GM19193 (cell line): Measurements from ENCODE around the gene SARDH.

Experiments used
- POLR2A ChIP-seq: IDR thresholded peaks from 4 replicates; pipeline ENCODE4 v1.6.1; 2011; ENCODE audit not compliant: insufficient read depth, insufficient read length; ENCODE audit errors: extremely low read depth

The SARDH gene

DNA sequence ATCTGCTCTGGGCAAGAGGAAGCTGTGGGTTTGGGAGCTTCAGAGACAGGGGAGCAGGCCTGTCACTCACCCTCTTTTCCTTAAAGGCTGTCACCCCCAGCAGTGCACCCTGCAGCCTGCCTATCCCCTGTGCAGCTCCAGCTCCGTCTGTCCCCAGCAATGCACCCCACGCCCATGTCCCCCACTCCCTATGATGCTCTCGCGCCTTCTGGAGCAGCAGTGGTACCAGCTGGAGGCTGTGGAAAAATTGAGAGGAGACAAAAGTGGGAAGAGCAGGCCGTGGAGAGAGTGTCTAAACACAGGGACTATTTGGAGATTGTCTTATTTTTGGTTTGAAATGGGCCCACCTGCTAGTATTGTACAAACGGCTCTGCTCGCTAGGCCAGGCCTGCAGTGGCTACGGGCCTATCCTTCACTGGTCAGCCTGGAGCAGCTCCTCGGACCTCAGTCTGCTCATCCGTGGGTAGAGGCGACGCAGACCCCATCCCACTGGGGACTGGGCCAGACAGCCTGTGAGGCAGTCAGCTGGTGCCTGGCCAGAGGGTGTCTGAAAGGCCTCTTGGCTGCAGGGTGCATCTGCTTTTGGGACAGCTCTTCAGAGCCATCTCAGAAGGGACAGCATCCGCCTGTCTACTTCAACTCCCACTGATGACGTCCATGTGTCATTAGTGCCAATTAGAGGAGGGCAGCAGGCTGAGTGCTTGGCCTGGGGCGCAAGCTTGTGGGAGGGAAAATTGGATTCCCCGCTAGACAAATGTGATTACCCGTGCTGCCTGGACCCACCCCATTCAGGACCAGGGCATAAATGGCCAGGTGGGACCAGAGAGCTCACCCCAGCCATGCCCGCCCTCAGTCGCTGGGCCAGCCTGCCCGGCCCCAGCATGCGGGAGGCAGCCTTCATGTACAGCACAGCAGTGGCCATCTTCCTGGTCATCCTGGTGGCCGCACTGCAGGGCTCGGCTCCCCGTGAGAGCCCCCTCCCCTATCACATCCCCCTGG, 102.3 kb downstream of the SARDH start, which contains the start of gene DBH:
Gene DBH (plus strand): TSS at position 831 of the 999 bp plus-strand sequence. CDS start 9 bp downstream, at position 840.
- TF ChIP-seq POLR2A, result no peak

DNA sequence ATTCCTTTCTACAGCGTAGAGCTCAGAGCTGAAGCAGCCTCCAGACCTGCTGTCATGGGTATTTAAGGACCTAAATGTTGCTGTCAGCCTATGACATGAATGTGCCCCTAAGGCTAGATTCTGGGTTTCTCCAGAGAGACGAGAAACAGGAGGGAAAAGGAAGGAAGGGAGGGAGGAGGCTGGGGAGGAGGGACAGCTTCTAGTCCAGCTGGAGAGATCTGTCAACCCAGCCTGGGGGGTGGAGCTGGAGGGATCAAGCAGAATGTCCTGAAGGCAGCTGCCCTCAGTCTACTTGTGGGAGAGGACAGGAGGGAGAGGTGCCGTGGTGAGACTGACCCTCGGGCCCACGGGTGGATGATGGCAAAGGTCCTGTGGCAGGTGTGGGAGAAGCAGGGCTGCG, 103.1 kb downstream of the SARDH start:
- TF ChIP-seq POLR2A, result no peak

DNA sequence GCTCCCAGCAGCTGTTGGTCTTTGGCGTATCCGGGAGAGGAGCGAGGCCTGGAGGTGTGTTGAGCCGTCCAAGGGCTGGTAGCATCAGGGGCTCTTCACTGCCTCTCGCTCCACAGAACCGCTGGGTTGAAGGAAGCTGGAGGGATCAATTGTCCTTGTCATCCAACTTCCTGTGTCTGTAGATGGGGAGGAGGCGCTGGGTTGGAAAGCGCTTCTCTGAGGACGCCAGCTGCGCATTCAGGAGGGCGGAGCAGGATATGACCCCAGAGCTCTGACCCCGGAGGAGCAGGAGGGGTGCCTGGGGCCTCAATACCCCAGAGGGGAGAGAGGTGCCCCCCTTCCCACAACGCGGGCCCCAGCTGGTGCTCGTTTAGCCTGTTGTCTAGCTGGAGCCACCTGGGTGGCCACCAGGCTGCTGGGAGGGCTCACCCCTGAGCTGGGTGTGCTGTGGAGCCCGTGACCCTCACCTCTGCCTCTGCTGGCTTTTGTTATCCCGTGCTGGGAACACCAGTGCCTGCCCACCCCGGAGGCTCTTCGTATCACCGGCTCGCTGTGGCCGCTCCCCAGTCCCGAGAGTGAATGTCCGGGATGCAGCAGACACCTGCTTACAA, 104.0 kb downstream of the SARDH start:
- TF ChIP-seq POLR2A, result no peak

DNA sequence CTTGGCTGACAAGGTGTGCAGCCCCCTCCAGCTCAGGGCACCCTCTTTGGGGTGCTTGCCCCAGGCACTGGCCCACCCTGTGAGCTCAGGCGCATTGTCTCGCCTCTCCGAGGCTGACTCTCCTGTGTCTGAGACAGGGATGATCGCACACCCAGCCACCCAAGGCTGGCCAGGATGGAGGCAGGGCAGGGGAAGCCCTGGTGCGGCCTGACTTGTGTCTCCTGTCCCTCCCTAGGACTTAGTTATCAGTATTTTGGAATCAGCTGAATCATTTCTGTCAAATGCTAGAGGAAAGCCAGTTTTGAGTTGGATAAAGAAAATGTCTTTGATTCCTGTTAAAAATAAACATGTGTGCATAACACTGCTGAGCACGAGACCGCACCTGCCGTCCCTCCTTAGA, 104.5 kb downstream of the SARDH start:
- no peak for TF ChIP-seq POLR2A

DNA sequence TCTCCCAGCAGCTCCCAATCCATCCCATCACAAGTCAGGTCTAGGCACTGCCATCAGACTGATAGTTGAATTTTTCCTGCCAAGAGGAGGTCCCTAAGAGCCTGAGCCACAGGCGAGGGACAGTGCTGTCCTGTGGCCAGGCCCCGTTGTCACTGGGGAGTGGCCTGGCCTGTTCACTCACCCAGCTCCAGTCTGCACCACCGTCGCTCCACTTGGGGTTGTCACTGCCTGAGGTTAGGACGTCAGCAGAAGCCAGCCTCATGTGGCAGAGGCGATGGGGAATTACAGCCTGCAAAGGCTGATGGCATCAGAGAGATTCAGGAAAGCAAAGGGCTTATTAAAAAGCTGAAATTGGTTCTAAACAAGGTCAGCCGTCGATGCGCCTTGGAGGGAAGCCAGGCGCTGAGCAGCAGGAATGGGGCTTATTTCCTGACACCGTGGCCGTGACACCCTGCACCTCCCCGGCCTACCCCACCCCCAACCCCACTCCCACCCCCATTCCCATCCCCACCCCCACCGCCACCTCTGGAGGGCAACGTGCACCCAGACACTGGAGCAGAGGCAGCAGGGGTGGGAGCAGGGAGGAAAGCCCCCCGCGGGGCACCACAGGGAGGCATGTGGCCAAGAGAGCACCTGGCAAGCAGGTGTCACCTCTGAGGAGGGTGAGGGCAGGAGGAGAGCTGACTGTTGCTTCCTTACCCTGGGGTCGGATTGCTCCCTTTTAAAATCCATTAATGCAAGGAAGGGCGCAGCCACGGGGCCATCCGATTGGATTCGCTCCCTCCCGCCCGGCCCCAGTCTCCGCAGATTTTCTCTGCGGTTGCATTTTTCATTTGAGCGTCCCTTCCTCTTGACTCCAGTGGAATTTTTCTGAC, 105.1 kb downstream of the SARDH start:
- TF ChIP-seq POLR2A, result no peak

DNA sequence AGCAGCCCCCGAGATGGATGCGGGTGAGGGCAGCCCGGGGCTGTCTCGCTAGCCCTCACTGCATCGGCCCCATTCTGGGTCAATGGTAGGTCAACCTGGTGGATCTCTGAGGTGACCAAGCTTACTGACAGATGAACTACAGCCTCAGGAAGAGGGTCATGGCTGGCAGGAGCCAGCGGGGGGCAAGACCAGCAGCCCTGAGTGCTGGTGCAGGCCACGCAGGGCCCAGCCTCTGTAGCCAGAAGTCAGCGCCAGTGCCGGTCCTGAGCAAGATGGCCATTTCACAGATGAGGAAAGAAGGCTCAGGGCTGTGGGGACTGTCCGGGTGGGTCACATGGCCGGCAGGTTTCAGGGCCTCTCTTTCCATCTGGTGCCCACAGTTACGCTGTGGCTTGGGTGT, 107.0 kb downstream of the SARDH start:
- TF ChIP-seq POLR2A, result no peak

DNA sequence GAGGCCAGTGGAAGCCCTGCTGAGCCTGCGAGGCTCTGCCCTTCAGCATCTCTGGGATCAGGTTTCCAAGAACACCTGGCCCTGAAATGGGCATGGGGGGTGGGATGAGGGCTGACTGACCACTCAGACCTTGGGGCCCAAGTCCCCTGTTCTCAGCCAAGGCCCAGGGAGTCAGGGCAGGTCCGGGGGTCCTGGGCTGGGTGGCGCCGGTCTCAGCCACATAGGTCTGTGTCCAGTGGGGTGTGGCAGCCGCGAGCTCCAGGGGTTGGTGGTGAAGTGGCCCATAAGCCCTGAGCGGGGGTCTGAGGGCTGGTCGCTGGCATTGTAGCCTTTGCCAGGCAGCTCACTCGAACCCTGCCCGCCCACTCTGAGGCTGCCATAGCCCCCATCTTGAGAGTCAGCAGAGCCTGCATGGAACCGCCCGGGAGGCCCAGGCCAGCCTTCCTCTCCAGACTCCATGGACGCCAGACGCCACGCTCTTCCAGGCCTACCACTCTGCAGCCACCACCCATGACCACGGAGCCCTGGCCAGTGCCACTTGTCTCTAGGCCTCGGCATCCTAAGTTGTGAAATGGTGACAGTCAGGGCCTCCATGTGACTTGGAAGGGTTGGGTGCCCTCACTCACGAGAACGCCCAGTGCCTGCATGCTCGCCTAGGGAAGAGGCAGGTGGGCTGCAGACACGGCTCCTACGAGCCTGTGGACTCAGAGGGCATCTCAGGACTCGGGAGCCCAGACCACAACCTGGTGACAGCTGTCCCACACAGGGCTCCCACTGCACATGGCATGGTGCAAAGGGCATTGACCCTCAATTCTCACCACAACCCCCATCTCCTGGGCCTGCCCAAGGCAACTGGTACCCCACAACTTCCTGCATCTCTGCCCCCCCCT, 108.7 kb downstream of the SARDH start:
- TF ChIP-seq POLR2A, result no peak

DNA sequence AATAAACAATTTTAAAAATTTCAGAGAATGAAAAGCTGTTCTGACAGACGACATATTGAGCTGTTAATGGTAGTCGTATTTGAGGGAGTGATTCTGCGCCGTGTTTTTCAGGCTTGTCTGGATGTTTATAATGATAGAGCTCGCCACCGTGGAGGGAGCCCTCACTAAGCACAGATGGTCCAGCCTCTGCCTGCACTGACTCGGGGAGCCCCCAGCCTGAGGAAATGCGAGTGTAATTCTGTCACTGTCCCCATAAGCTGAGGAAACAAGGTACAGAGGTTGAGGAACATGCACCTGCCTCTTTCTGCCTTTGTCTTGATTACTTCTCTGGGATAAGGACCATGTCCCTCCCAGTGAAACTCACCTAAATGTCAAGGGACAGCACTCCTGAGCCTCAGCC, 109.4 kb downstream of the SARDH start:
- no peak for TF ChIP-seq POLR2A

DNA sequence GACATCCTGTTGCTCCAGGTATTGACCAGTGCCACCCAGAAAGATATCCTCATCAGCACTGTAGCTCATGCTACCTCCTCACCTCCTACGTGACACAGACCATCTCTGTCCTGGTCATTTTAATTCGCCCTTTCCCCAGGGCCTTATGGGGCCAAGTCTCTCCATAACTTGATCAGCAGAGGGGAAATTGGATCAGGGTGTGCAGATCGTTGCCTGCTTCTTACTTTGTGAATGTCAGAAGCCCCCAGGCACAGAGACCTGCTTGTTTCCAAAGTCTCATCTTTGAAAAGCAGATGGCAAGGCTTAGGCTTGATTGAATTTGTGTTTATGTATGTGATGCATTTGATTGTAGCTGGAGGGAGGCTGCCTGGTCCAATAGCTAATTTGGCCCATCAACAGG, 110.8 kb downstream of the SARDH start:
- no peak for TF ChIP-seq POLR2A

DNA sequence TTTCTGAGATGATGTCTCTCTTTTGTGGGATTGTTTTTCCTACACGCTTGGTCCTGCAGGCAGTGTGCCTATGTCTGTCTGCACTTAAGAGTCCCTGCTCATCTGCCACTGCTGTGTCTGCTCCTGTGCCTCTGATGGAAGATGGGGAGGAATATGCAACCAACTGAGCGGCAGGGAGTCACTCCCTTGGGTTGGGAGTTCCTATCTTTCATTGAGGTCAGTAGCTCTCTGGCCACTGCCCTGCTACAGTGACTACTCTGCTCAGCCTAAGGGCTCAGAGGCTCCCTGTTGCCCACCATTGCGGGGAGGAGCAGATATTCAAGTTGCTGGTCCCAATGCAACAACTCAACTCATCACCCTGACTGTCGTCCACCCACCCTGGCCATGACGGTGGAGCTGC, 115.6 kb downstream of the SARDH start:
- no peak for TF ChIP-seq POLR2A

DNA sequence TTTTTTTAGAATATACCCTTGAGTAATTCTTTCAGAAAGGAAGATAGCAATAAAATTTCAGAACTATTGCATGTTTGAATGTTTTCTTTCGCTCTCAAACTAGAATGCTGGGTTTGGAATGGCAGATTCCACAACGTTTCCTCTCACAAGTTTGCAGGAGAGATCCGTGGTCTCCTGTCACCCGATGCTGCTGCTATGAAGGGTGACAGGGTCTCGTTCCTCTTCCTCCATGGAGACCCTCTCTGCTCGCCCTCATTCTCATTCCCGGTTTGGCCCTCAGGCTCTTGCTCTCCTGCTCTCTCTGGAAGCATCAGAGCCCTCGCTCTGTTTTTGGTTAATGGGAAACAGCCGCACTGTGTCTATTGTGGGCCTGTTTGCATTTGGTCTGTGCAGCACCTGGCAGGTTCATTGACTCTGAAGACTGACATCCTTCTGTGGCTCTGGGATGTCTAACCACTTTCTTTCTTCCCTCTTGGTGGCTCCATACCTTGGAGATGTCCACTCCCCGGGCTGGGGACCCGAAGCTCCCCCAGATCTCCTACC, 116.4 kb downstream of the SARDH start:
- no peak for TF ChIP-seq POLR2A

DNA sequence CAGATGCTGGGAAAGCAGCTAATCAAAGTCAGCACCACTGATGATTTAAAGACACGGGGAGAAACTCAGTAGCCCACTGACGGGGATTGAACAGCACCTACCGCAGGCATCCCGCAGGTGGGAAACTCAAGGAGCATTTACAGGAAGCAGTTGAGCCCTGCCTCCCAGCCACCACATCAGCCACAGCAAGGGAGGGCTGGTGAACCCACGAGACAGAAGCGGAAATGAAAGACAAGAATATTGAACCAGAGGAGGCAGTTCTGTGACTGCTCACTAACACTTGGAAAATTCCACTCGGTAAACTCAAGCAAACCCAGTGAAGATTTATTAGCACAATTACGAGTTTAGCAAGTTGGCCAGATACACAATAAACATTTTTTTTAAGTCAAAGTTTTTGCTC, 118.4 kb downstream of the SARDH start:
- no peak for TF ChIP-seq POLR2A

DNA sequence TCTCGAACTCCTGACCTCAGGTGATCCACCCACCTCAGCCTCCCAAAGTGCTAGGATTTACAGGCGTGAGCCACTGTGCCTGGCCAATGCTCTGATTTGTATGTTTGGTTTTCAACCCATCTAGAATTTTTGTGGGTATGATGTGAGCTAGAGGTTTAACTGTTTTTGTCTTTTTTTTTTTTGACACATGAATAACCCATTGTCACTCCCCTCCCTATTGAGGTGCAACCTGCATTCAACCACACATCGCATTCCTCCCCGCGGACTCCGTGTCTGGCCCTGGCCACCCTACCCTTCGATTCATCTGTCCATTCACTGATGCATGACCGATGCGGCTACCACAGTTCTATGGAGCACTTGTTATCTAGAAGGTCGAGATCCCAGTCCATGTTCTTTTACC, 119.4 kb downstream of the SARDH start:
- TF ChIP-seq POLR2A, result no peak
